Upper lobe of left lung (tissue), 6 donors: ENCODE measurements around the gene IL4R. TPM values are rescaled to one million over a fixed set of nuclear protein-coding genes. Genes with fewer than 3 reads are reported as not detected.

Experiments
- ATAC-seq, 2 donors: fragments of 200-7000 bp; cut with Tn5 transposase; one replicate each; pipeline ENCODE4 v1.9.1; 2022; ENCODE audit warnings: mild to moderate bottlenecking in 2 of 2, moderate library complexity in 2 of 2; ENCODE audit not compliant: low FRiP score in 2 of 2
- DNase-seq, 2 donors: peaks; one replicate each; pipeline ENCODE4 v3.0.0-alpha.2; 2019 to 2020
- H3K27ac ChIP-seq, 4 donors: fragments of 200-600 bp; sonication (generic); one replicate each; pipeline ENCODE4 v1.5.1; 2016 to 2019
- H3K27me3 ChIP-seq, 4 donors: fragments of 200-600 bp; sonication (generic); one replicate each; pipeline ENCODE4 v1.5.1; 2017 to 2019
- H3K36me3 ChIP-seq, 4 donors: fragments of 200-600 bp; sonication (generic); one replicate each; pipeline ENCODE4 v1.5.1; 2016 to 2019
- H3K4me1 ChIP-seq, 4 donors: fragments of 200-600 bp; sonication (generic); one replicate each; pipeline ENCODE4 v1.5.1; 2018 to 2019
- H3K4me3 ChIP-seq, 4 donors: fragments of 200-600 bp; sonication (generic); one replicate each; pipeline ENCODE4 v1.5.1; 2017 to 2019; ENCODE audit warnings: mild to moderate bottlenecking in 2 of 4, moderate library complexity in 1 of 4
- H3K9me3 ChIP-seq, 4 donors: fragments of 200-600 bp; sonication (generic); one replicate each; pipeline ENCODE4 v1.5.1; 2018 to 2019
- CTCF ChIP-seq, 6 experiments: fragments of 450-650 bp in 4 of 6; fragments of 200-600 bp in 2 of 6; sonication (generic) in 2 of 6; IDR thresholded peaks; one replicate each; pipeline ENCODE4 v1.5.1; 2016 to 2019; ENCODE audit warnings: antibody characterized with exemption in 6 of 6
- EP300 ChIP-seq, 4 donors: sonication (generic); formaldehyde crosslinking; IDR thresholded peaks; one replicate each; pipeline ENCODE4 v1.5.1; 2017; ENCODE audit warnings: antibody characterized with exemption in 4 of 4, control low read depth in 2 of 4
- POLR2A ChIP-seq, 4 donors: fragments of 450-650 bp; IDR thresholded peaks; one replicate each; pipeline ENCODE4 v1.5.1; 2016 to 2017; ENCODE audit warnings: antibody characterized with exemption in 4 of 4, mild to moderate bottlenecking in 2 of 4
- POLR2AphosphoS5 ChIP-seq, 2 donors: sonication (generic); formaldehyde crosslinking; IDR thresholded peaks; one replicate each; pipeline ENCODE4 v1.5.1; 2017; ENCODE audit warnings: antibody characterized with exemption in 2 of 2
- WGBS, 2 donors: methylation state at CpG; one replicate each; pipeline ENCODE4 v1.1.5; 2017 to 2018; 5-methylcytosine and 5-hydroxymethylcytosine counted together
- total RNA-seq, 6 donors: library from RNA; depleted of rRNA in 4 of 6; stranded (reverse); fragments of >200 nt in 4 of 6; gene quantifications; one replicate each; pipeline versions ENCODE4 v1.1.0 to v1.2.1, GENCODE V29; 2016 to 2021
- donor health status: DM: no; HTN: no; CAD: no; lungs with moderate emphysema.
- donor health status: DM: no; HTN: yes; CAD: no; lungs with severe emphysema.

Gene IL4R
- total RNA-seq, 6 donors from 2014 or later, result 87.0 to 202 (median 153) TPM

DNA sequence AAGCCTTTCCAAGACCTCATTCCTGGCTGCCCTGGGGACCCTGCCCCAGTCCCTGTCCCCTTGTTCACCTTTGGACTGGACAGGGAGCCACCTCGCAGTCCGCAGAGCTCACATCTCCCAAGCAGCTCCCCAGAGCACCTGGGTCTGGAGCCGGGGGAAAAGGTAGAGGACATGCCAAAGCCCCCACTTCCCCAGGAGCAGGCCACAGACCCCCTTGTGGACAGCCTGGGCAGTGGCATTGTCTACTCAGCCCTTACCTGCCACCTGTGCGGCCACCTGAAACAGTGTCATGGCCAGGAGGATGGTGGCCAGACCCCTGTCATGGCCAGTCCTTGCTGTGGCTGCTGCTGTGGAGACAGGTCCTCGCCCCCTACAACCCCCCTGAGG is 49.5 kb downstream of the IL4R start:
- H3K36me3 ChIP-seq, result peaks cover 26 to 67% (median 56%) of the 10 kb centered on the region in 4 donors
- peaks cover 30 to 60% (median 32%) of the 10 kb centered on the region in 4 donors for H3K4me1 ChIP-seq
- H3K27ac ChIP-seq, result peak overlapping the region in 2 of 4 donors; percentile 19 to 60
- H3K27me3 ChIP-seq, result no peaks in the 10 kb centered on the region
- H3K4me3 ChIP-seq, result no peak overlapping the region
- ATAC-seq, result no peak
- no peak for TF ChIP-seq EP300 (IDR thresholded peaks at IDR 0.05)
- TF ChIP-seq CTCF (IDR thresholded peaks at IDR 0.05), result no peak
- TF ChIP-seq POLR2A (IDR thresholded peaks at IDR 0.05), result no peak
- no peak for TF ChIP-seq POLR2AphosphoS5 (IDR thresholded peaks at IDR 0.05)
- 98% methylated on average over 5 of the region's 5 CpGs; no CpG with 5 or more reads in 1 of the 2 donors for WGBS, 2 donors
- DNase-seq, result no peak
- H3K9me3 ChIP-seq, result no peaks in the 10 kb centered on the region

DNA sequence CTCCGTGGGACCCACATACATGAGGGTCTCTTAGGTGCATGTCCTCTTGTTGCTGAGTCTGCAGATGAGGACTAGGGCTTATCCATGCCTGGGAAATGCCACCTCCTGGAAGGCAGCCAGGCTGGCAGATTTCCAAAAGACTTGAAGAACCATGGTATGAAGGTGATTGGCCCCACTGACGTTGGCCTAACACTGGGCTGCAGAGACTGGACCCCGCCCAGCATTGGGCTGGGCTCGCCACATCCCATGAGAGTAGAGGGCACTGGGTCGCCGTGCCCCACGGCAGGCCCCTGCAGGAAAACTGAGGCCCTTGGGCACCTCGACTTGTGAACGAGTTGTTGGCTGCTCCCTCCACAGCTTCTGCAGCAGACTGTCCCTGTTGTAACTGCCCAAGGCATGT is 50.0 kb downstream of the IL4R start:
- 63 to 77% methylated on average over 2 to 8 of the region's 9 CpGs for WGBS, 2 donors
- peak overlapping the region in 3 of 4 donors; percentile 28 to 60 (median 32) for H3K27ac ChIP-seq
- no peak overlapping the region for H3K4me3 ChIP-seq
- H3K9me3 ChIP-seq, result no peaks in the 10 kb centered on the region
- TF ChIP-seq EP300 (IDR thresholded peaks at IDR 0.05) (no peak), POLR2A (IDR thresholded peaks at IDR 0.05) (no peak), POLR2AphosphoS5 (IDR thresholded peaks at IDR 0.05) (no peak), CTCF (IDR thresholded peaks at IDR 0.05) (no peak)
- peaks cover 27 to 58% (median 33%) of the 10 kb centered on the region in 4 donors for H3K4me1 ChIP-seq
- peak; percentile 63 to 67 for DNase-seq
- H3K27me3 ChIP-seq, result no peaks in the 10 kb centered on the region
- peaks cover 21 to 62% (median 50%) of the 10 kb centered on the region in 4 donors for H3K36me3 ChIP-seq
- ATAC-seq, result peak in 1 of 2 donors; percentile 37

GRCh38 chr16:27364493-27365141 is 50.8 kb downstream of the IL4R start:
- WGBS, 2 donors, result 52 to 67% methylated on average over 6 of the region's 6 CpGs
- Histone ChIP-seq H3K27me3 (no peaks in the 10 kb centered on the region), H3K27ac (peak overlapping the region in 3 of 4 donors; percentile 28 to 60 (median 32)), H3K4me3 (no peak overlapping the region), H3K36me3 (peaks cover 16 to 53% (median 42%) of the 10 kb centered on the region in 4 donors), H3K9me3 (no peaks in the 10 kb centered on the region), H3K4me1 (peaks cover 25 to 54% (median 30%) of the 10 kb centered on the region in 4 donors)
- DNase-seq (peak in 1 of 2 donors; percentile 71), ATAC-seq (peak in 1 of 2 donors; percentile 68)
- TF ChIP-seq EP300 (IDR thresholded peaks at IDR 0.05) (no peak), POLR2AphosphoS5 (IDR thresholded peaks at IDR 0.05) (no peak)

- WGBS, 2 donors, result 79 to 83% methylated on average over 6 to 7 of the region's 7 CpGs
- no peak for DNase-seq
- no peak for ATAC-seq
- peak in 1 of 2 donors; percentile 35 for TF ChIP-seq POLR2AphosphoS5 (IDR thresholded peaks at IDR 0.05)
- no peak for TF ChIP-seq POLR2A (IDR thresholded peaks at IDR 0.05)
- H3K4me1 ChIP-seq, result peaks cover 25 to 54% (median 30%) of the 10 kb centered on the region in 4 donors
- no peak overlapping the region for H3K4me3 ChIP-seq
- peak overlapping the region in 2 of 4 donors; percentile 60 to 73 for H3K27ac ChIP-seq
- H3K36me3 ChIP-seq, result peaks cover 16 to 45% (median 36%) of the 10 kb centered on the region in 4 donors
- H3K27me3 ChIP-seq, result no peaks in the 10 kb centered on the region
- no peaks in the 10 kb centered on the region for H3K9me3 ChIP-seq
Measured at GRCh38 chr16:27365142-27366089, 51.6 kb downstream of the IL4R start.

- peaks cover 25 to 54% (median 30%) of the 10 kb centered on the region in 4 donors for H3K4me1 ChIP-seq
- ATAC-seq, result peak in 1 of 2 donors; percentile 18
- H3K9me3 ChIP-seq, result no peaks in the 10 kb centered on the region
- 62% methylated on average over 13 to 14 of the region's 14 CpGs for WGBS, 2 donors
- H3K36me3 ChIP-seq, result peaks cover 9 to 31% (median 23%) of the 10 kb centered on the region in 4 donors
- peak in 1 of 2 donors; percentile 68 for DNase-seq
- peak overlapping the region; percentile 26 to 83 (median 70) for H3K27ac ChIP-seq
- H3K27me3 ChIP-seq, result no peaks in the 10 kb centered on the region
- peak overlapping the region in 2 of 4 donors; percentile 8 to 28 for H3K4me3 ChIP-seq
- no peak for TF ChIP-seq EP300 (IDR thresholded peaks at IDR 0.05)
- TF ChIP-seq POLR2A (IDR thresholded peaks at IDR 0.05), result no peak
- no peak for TF ChIP-seq POLR2AphosphoS5 (IDR thresholded peaks at IDR 0.05)
- no peak for TF ChIP-seq CTCF (IDR thresholded peaks at IDR 0.05)
Measured at GRCh38 chr16:27366687-27367460, 53.1 kb downstream of the IL4R start.
